Esophagus squamous epithelium (tissue), 4 donors: Measurements from ENCODE around the gene RAPGEF1.

ENCODE experiments used
- CTCF ChIP-seq, 6 experiments: fragments of 450-650 bp in 4 of 6; fragments of 200-600 bp in 2 of 6; sonication (generic) in 2 of 6; IDR thresholded peaks; one replicate each; pipeline ENCODE4 v1.5.1; 2016 to 2019; ENCODE audit warnings: antibody characterized with exemption in 6 of 6, mild to moderate bottlenecking in 4 of 6, moderate library complexity in 4 of 6
- POLR2A ChIP-seq, 4 donors: fragments of 450-650 bp; IDR thresholded peaks; one replicate each; pipeline ENCODE4 v1.6.1; 2017; ENCODE audit warnings: antibody characterized with exemption in 4 of 4, mild to moderate bottlenecking in 4 of 4, moderate library complexity in 3 of 4

GRCh38 chr9:131715906-131716305 is 24.0 kb downstream of the RAPGEF1 start:
- TF ChIP-seq CTCF (IDR thresholded peaks at IDR 0.05) (no peak), POLR2A (IDR thresholded peaks at IDR 0.05) (no peak)
